Parathyroid adenoma (tissue), 2 donors: ENCODE results near the gene TPSD1.
"Not testable (repeated sequence)": the region's sequence is repeated elsewhere in the genome, so short reads cannot be mapped to it uniquely, and the experiment has no call there.

Experiments used
- H2AFZ ChIP-seq: fragments of 300-600 bp; sonication (generic); one replicate; pipeline ENCODE4 v1.7.0; 2017; ENCODE audit warnings: antibody characterized with exemption, mild to moderate bottlenecking
- H3K27ac ChIP-seq: fragments of 300-600 bp; sonication (generic); one replicate; pipeline ENCODE4 v1.7.0; 2017
- H3K27me3 ChIP-seq: fragments of 300-600 bp; sonication (generic); one replicate; pipeline ENCODE4 v1.7.0; 2017; ENCODE audit warnings: low read length; ENCODE audit not compliant: control insufficient read depth, insufficient read depth
- H3K36me3 ChIP-seq: fragments of 300-600 bp; sonication (generic); one replicate; pipeline ENCODE4 v1.7.0; 2017; ENCODE audit warnings: low read length; ENCODE audit not compliant: control insufficient read depth, insufficient read depth
- H3K4me1 ChIP-seq: fragments of 300-600 bp; sonication (generic); one replicate; pipeline ENCODE4 v1.7.0; 2017; ENCODE audit warnings: control low read depth
- H3K4me2 ChIP-seq: fragments of 300-600 bp; sonication (generic); one replicate; pipeline ENCODE4 v1.7.0; 2017; ENCODE audit warnings: low read length
- H3K4me3 ChIP-seq: fragments of 300-600 bp; sonication (generic); one replicate; pipeline ENCODE4 v1.7.0; 2017; ENCODE audit warnings: low read depth, low read length
- H3K79me2 ChIP-seq: fragments of 300-600 bp; sonication (generic); one replicate; pipeline ENCODE4 v1.7.0; 2017; ENCODE audit warnings: control low read depth
- H3K9ac ChIP-seq: fragments of 300-600 bp; sonication (generic); one replicate; pipeline ENCODE4 v1.7.0; 2017; ENCODE audit warnings: mild to moderate bottlenecking
- H3K9me3 ChIP-seq: fragments of 300-600 bp; sonication (generic); one replicate; pipeline ENCODE4 v1.7.0; 2017; ENCODE audit warnings: low read length; ENCODE audit not compliant: control insufficient read depth
- TF ChIP-seq, protein P1 (sequence below): fragments of 300-600 bp; sonication (generic); IDR thresholded peaks from one replicate; pipeline ENCODE4 v1.7.0; 2017; ENCODE audit warnings: antibody characterized with exemption, mild to moderate bottlenecking
- donor health status: primary hyperparathyroidism.

TPSD1 gene

DNA sequence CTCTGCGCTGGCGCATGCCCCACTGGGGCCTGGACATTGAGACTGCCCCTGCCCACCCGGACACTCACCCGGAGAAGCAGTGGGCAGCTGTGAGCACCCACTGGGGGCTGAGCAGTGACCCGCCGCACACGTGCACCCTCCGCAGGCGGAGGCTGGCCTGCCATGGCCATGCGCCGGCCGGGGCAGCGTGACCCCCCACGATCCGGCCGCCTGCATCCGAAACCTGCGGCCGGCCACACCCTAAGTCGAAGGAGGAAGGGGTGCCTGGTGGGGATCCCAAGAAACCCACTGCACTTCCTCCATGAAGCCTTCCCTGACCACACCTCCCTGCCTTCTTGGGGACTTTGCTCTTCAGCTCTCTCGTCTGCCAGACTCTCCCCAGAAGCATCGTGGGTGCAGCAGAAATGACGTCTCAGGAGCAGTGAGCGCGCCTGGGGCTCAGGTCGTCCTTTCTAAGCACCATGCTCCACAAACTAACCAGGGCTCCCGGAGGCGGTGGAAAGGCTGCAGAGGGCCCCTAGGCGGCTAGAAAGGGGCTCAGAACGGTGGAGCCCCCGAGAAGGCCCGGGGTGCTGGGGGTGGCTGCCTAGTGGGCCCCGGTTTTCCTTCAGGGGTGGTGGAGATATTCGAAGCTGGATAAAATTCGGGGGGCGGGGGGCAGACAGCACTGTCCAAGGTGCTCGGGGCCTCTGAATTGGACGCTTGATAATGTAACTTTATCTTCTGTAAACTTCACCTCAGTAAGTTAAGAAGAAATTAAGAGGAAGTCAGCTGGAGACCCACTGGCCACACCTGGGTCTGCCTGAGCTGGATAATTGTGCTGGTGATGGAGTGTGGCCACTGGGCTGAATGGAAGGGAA is 32.3 kb upstream of the TPSD1 start:
- Histone ChIP-seq H3K9ac (no peak overlapping the region), H3K27ac (no peak overlapping the region), H3K36me3 (no peaks in the 10 kb centered on the region), H3K27me3 (no peaks in the 10 kb centered on the region), H3K9me3 (no peaks in the 10 kb centered on the region), H2AFZ (no peak overlapping the region), H3K4me3 (no peak overlapping the region), H3K79me2 (no peaks in the 10 kb centered on the region), H3K4me2 (no peak overlapping the region), H3K4me1 (peaks cover 9% of the 10 kb centered on the region)
- TF ChIP-seq, protein P1, sequence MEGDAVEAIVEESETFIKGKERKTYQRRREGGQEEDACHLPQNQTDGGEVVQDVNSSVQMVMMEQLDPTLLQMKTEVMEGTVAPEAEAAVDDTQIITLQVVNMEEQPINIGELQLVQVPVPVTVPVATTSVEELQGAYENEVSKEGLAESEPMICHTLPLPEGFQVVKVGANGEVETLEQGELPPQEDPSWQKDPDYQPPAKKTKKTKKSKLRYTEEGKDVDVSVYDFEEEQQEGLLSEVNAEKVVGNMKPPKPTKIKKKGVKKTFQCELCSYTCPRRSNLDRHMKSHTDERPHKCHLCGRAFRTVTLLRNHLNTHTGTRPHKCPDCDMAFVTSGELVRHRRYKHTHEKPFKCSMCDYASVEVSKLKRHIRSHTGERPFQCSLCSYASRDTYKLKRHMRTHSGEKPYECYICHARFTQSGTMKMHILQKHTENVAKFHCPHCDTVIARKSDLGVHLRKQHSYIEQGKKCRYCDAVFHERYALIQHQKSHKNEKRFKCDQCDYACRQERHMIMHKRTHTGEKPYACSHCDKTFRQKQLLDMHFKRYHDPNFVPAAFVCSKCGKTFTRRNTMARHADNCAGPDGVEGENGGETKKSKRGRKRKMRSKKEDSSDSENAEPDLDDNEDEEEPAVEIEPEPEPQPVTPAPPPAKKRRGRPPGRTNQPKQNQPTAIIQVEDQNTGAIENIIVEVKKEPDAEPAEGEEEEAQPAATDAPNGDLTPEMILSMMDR, result no peak

DNA sequence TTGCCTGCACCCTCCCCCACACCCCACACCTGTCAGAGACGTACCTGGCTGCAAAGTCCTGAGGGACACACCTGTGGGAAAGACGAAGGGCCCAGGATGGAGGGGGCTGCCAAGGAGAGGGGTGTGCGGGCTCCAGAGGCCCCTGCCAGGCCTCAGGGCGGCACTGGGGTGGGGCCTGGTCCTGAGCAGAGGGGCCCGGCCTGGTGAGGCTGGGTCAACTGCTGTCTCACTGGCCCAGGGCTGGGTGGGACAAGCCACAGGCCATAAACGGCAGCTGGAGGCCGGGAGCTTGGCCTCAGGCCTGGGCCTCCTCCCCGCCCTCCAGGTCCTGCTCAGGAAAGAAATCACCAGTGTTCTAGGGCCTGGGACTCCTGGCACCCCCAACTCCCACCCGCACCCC is 31.3 kb upstream of the TPSD1 start:
- Histone ChIP-seq H3K36me3 (no peaks in the 10 kb centered on the region), H3K9ac (no peak overlapping the region), H3K27me3 (no peaks in the 10 kb centered on the region), H3K9me3 (no peaks in the 10 kb centered on the region), H3K4me3 (no peak overlapping the region), H3K79me2 (no peaks in the 10 kb centered on the region), H3K4me2 (no peak overlapping the region), H3K27ac (no peak overlapping the region), H3K4me1 (peaks cover 9% of the 10 kb centered on the region), H2AFZ (no peak overlapping the region)
- TF ChIP-seq, protein P1, result no peak

DNA sequence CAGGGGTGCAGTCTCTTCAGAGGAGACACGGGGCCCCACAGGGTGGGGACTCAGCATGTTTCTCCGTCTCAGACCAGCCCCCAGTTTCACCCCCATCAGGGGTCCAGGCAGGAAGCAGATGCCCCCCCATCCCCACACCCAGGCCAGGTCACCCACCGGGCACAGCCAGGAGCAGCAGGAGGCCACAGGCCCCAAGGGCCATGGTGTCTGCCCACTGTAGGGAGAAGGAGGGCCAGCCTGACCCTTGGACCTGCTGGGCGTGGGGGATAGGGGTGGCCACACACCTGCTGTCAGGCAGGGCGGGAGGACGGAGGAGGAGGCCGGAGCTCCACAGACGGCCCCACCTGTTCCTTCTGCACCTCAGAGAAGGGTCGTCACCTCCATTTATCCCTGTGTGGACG is 30.8 kb upstream of the TPSD1 start, which contains the start of gene TPSG1:
TSS of gene TPSG1 (minus strand) at position 218 of the 401 bp plus-strand sequence. CDS start at position 202, 16 bp downstream.
- H3K4me2 ChIP-seq, result no peak within 1 kb of the TSS
- TF ChIP-seq, protein P1, result no peak
- H3K27me3 ChIP-seq, result no peaks in the 10 kb centered on the region
- no peaks in the 10 kb centered on the region for H3K36me3 ChIP-seq
- H3K9ac ChIP-seq, result no peak within 1 kb of the TSS
- no peaks in the 10 kb centered on the region for H3K79me2 ChIP-seq
- H2AFZ ChIP-seq, result peak within 1 kb of the TSS; percentile 11
- H3K4me1 ChIP-seq, result peaks cover 9% of the 10 kb centered on the region
- H3K27ac ChIP-seq, result no peak within 1 kb of the TSS
- H3K4me3 ChIP-seq, result no peak within 1 kb of the TSS
- no peaks in the 10 kb centered on the region for H3K9me3 ChIP-seq

DNA sequence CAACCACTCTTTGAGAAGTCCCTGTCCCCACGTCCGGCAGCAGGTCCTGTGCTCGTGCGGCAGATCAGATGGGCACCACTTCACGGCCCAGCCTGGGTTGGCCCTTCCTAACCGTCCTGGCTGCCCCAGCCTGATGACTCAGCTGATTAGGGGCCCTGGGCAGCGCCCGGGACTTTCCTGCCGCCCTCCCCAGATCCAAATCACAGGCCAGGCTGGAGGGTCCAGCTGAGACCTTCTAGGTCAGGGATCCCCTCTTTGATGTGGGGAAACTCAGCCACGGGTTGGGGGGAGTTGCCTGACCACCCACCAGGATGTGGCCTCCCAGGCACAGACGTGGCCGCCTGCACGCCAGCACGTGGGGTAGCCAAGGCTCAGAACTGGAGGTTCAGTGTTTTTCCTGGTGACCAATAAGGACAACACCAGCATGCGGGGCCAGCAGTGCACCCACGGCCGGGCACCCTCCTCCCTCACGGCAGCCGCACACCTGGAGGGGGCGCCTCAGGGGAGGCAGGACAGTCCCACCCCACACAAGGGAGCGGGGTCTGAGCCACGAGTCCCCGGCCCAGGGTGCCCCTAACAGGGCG is 30.0 kb upstream of the TPSD1 start:
- not testable (repeated sequence) for H3K79me2 ChIP-seq, H3K9ac ChIP-seq, H3K4me3 ChIP-seq, H3K9me3 ChIP-seq, H3K36me3 ChIP-seq, H3K4me1 ChIP-seq, H3K27me3 ChIP-seq, H3K4me2 ChIP-seq, H3K27ac ChIP-seq
- H2AFZ ChIP-seq, result peak overlapping the region; percentile 11

DNA sequence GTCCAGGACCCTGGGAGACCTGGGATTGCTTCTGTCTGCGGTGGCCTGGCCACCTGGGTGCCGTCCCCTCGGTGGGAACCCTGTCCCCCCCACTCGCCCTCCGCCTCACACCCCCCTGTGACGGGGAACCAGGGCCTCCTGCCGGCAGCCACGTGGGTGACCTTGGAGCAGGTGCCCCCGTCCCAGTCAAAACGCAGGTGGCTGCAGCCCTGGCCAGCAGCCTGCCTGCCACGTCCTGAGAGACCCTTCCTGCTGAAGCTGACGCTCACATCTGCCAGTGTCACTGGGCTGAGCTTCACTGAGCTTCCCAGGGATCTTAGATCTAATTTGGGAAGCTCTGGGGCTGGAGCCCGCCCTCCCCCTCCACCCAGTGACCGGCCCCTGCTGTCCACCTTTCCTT is 29.2 kb upstream of the TPSD1 start:
- H3K27me3 ChIP-seq, H2AFZ ChIP-seq, H3K4me3 ChIP-seq, H3K79me2 ChIP-seq, H3K4me1 ChIP-seq, H3K9ac ChIP-seq, H3K9me3 ChIP-seq, H3K27ac ChIP-seq, H3K4me2 ChIP-seq, H3K36me3 ChIP-seq: not testable (repeated sequence)

DNA sequence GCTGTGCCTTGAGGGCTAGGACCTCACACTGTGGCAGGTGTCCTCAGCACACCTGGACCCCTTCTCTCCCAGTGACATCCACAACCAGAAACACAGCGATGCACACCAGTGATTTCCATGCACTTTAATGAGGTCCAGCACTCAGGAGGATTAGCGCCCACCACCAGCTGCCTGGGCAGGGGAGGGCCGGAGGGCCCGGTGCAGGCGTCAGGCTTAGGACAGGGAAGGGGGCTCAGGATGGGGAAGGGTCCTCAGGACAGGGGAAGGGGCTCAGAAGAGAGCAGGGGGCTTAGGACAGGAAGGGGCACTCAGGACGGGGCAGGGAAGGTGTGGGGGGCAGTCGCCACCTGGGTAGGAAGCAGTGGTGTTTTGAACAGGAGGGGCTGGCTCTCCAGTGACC is 27.6 kb upstream of the TPSD1 start:
- not testable (repeated sequence) for H3K36me3 ChIP-seq, H3K4me3 ChIP-seq, H3K79me2 ChIP-seq, H3K27me3 ChIP-seq, H3K27ac ChIP-seq, H2AFZ ChIP-seq, H3K4me2 ChIP-seq, H3K4me1 ChIP-seq, H3K9ac ChIP-seq, H3K9me3 ChIP-seq

DNA sequence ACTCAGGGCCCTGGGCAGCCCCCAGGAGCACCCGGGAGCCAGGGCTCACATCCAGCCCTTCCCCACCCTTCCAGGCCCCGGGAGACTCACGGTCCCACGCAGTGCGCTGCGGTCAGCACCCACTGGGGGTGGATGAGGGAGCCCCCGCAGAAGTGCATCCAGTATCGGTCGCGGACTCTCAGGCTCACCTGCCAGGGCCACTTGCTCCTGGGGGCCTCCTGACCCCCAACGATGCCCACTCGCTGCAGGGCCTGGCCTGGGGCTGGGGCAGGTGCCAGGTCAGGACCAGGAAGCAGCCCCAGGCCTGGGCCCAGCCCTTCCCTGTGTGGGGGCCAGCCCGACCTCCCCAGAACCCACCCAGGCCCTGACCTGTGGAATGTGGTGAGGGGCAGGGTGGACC is 26.4 kb upstream of the TPSD1 start:
- H3K79me2 ChIP-seq, H3K36me3 ChIP-seq, H3K4me1 ChIP-seq, H3K27me3 ChIP-seq, H3K9ac ChIP-seq, H3K9me3 ChIP-seq, H3K4me2 ChIP-seq, H3K4me3 ChIP-seq, H2AFZ ChIP-seq, H3K27ac ChIP-seq: not testable (repeated sequence)

DNA sequence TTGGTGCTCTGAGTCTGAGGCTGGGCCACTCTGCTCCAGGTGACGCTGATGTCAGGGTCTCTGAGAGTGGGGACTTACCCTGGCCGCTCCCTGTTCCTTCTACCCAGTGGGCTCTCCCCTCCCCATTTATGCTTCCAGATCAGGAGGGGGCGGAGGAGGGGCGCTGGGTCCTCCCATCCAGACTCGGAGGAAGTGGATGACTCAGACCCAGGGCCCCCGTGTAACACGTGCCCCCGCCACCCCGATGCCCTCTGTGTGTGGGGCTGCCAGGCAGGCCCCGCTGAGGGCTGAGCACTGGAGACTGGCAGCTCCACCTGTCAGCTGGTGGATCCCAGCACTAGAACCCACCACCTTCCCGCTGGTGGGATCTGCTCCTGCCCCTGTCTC is 25.8 kb upstream of the TPSD1 start, which contains the start of gene TPSB2:
TSS of gene TPSB2 (minus strand) at position 101 of the 387 bp plus-strand sequence. CDS start 233 bp downstream, outside the sequence.
- H3K27ac ChIP-seq, H2AFZ ChIP-seq, H3K4me3 ChIP-seq, H3K4me1 ChIP-seq, H3K79me2 ChIP-seq, H3K9me3 ChIP-seq, H3K9ac ChIP-seq, H3K4me2 ChIP-seq, H3K27me3 ChIP-seq, H3K36me3 ChIP-seq: not testable (repeated sequence)
